OCI-LY7 (cell line): ENCODE data around the gene RANBP17.

Experiments
- CTCF ChIP-seq: fragments of 200-600 bp; sonication (generic); conservative IDR thresholded peaks from 2 replicates; pipeline ENCODE4 v1.5.1; 2014; ENCODE audit warnings: mild to moderate bottlenecking, antibody characterized with exemption, low read length, moderate library complexity, mixed read lengths
- EZH2phosphoT487 ChIP-seq: fragments of 200-600 bp; sonication (generic); IDR thresholded peaks from 2 replicates; pipeline ENCODE4 v1.6.1; 2018; ENCODE audit warnings: low read depth, borderline replicate concordance, mild to moderate bottlenecking, mixed run types, antibody characterized with exemption, low read length, moderate library complexity, mixed read lengths

- TF ChIP-seq CTCF = no peak
- TF ChIP-seq EZH2phosphoT487 = no peak
Observed at GRCh38 chr5:171149333-171149732, 287.5 kb downstream of the RANBP17 start.
